CD4-positive, alpha-beta T cell (primary cell): ENCODE results near the gene ZNF367. TPM values are rescaled to one million over a fixed set of nuclear protein-coding genes. Genes with fewer than 3 reads are reported as not detected.

Source experiments
- ATAC-seq: fragments of 200-7000 bp; cut with Tn5 transposase; one replicate; pipeline ENCODE4 v1.10.0; 2022; ENCODE audit warnings: mild to moderate bottlenecking; ENCODE audit not compliant: poor library complexity
- CTCF ChIA-PET: fragments of 350-600 bp; sonication (Branson Sonifier 250); formaldehyde crosslinking; loops from one replicate; lab custom pipeline; 2021; ENCODE audit warnings: antibody characterized with exemption, inconsistent platforms; lab: Charles Lee
- POLR2A ChIA-PET: fragments of 350-600 bp; sonication (Branson Sonifier 250); formaldehyde crosslinking; loops from one replicate; lab custom pipeline; 2021; ENCODE audit warnings: antibody characterized with exemption, inconsistent platforms; lab: Charles Lee
- DNase-seq, 14 experiments: peaks; one replicate each; pipeline ENCODE4 v3.0.0-alpha.2; 2013 to 2020; ENCODE audit warnings: mixed read lengths in 2 of 14
- H3K27ac ChIP-seq, 2 donors: one replicate each; pipeline versions ENCODE4 v1.5.1 to v1.7.0; 2013; ENCODE audit warnings: low read length in 2 of 2, low read depth in 1 of 2, mild to moderate bottlenecking in 1 of 2
- H3K27me3 ChIP-seq, 2 experiments: 1 replicate in 1 of 2; 2 replicates in 1 of 2; pipeline versions ENCODE4 v1.6.1 to v1.7.0; 2013; ENCODE audit warnings: low read length in 2 of 2, control low read depth in 1 of 2, mild to moderate bottlenecking in 1 of 2, moderate library complexity in 1 of 2; ENCODE audit not compliant: insufficient read depth in 2 of 2, control insufficient read depth in 1 of 2
- H3K36me3 ChIP-seq: one replicate; pipeline ENCODE4 v1.6.1; 2013; ENCODE audit warnings: low read length, control low read depth; ENCODE audit not compliant: insufficient read depth
- H3K4me1 ChIP-seq: one replicate; pipeline ENCODE4 v1.6.1; 2013; ENCODE audit warnings: low read length, control low read depth; ENCODE audit not compliant: insufficient read depth
- H3K4me3 ChIP-seq: one replicate; pipeline ENCODE4 v1.5.1; 2013; ENCODE audit warnings: mild to moderate bottlenecking, low read length, moderate library complexity
- H3K9me3 ChIP-seq, 2 experiments: 1 replicate in 1 of 2; 2 replicates in 1 of 2; pipeline versions ENCODE4 v1.6.1 to v1.7.0; 2013; ENCODE audit warnings: low read length in 2 of 2, mild to moderate bottlenecking in 2 of 2, control low read depth in 1 of 2, moderate library complexity in 1 of 2; ENCODE audit not compliant: control insufficient read depth in 1 of 2, insufficient read depth in 1 of 2
- H3K27ac Mint-ChIP-seq: one replicate; pipeline ENCODE4 v1.8.0; 2020; ENCODE audit warnings: mixed read lengths
- H3K27me3 Mint-ChIP-seq: one replicate; pipeline ENCODE4 v1.8.0; 2021; ENCODE audit warnings: mixed read lengths
- H3K36me3 Mint-ChIP-seq: one replicate; pipeline ENCODE4 v1.8.0; 2021; ENCODE audit warnings: low read depth, mixed read lengths
- H3K4me1 Mint-ChIP-seq: one replicate; pipeline ENCODE4 v1.8.0; 2021; ENCODE audit warnings: low read depth, mixed read lengths
- H3K4me3 Mint-ChIP-seq: one replicate; pipeline ENCODE4 v1.8.0; 2020; ENCODE audit warnings: mild to moderate bottlenecking, mixed read lengths
- H3K9me3 Mint-ChIP-seq: one replicate; pipeline ENCODE4 v1.8.0; 2020; ENCODE audit warnings: mixed read lengths
- intact Hi-C, 2 experiments: fragments of 100-400 bp; cut with DNase I in 1 of 2; cut with micrococcal nuclease in 1 of 2; formaldehyde crosslinking; loops; one replicate each; pipeline versions ENCODE4 v1.15.1 to v1.9.0; 2023 to 2025; cut with DNase I, micrococcal nuclease
- total RNA-seq, 174 experiments: library from RNA in 2 of 174; stranded (reverse) in 2 of 174; gene quantifications; one replicate each; pipeline ENCODE4 v1.2.3 and lab custom pipeline; 2021 to 2026
- TF ChIP-seq, protein P1 (sequence below): fragments of 200-600 bp; IDR thresholded peaks from one replicate; pipeline ENCODE4 v1.8.0; 2022; ENCODE audit warnings: antibody characterized with exemption, mild to moderate bottlenecking

Gene ZNF367
- total RNA-seq, 2 experiments from 2014 or later, result 6.5 to 6.7 TPM

DNA sequence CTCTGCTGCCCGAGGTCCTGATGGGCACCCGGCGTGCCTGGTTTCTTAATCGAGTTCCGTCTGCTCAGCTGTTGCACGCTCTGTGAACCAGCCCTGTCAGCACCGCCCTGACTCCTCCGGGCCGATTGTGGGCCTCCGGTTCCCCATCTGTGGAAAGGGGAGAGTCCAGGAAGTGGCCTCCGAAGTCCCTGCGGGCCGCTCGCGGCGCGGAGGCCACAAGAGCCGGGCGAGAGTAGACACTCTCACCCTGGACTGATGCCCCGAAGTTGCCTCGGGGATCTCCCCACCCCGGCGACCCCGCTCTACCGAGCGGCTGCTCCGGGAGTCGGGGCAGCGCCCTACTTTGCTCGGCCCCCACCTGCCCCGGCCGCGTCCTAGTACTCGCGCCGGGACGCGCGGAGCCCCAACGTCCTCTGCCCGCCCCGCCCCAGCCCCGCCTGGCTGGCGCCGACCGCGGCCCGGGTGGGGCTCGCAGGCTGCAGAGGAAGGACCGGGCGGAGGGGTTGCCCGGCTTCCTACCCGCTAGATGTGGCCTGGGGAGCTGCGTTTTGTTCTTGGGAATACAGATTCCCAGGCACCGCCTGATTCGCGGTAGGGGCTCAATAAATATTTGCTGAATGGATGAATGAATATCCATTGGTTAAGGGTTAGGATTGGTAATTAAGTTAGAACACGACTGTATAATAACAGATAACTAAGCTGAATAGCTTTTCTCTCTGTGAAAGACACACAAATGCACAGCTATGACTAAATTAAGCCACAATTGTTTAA is 935 bp upstream of the ZNF367 start:
- CTCF ChIA-PET, result interaction anchor here (1.0 kb wide), 1 partner anchor 32 kb away, joined by 3 read pairs; no protein-coding TSS in a partner anchor

DNA sequence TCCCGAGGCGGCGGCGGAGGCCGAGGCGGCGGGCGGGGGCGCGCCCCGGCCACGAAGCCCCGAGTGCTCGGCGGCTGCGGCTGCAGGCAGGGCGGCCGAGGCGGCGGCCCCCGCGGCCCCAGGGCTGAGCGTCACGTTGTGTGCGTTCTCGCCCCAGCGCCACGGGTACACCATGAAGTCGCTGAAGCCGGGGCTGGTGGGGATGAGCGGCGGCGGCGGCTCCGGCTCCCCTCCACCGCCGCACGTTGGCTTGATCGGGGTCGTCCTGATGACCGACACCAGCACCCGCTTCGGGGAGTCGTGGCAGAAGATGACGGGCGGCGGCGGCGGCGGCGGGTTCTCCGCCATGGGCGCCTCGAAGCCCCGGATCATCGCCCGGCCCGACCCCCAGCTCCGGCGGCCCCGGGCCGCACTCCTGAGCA is 498 bp downstream of the ZNF367 start:
- ChIA-PET POLR2A (interaction anchor here (2.6 to 3.8 kb wide), 3 partner anchors 18 to 35 kb away, joined by 7 to 66 read pairs (median 20); partner anchors contain the start of genes HABP4 and SLC35D2), CTCF (no interaction called here)
- peak; percentile 6 for ATAC-seq
- H3K36me3 ChIP-seq, result no peaks in the 10 kb centered on the region
- peak in 5 of 14 experiments; percentile 7 to 48 (median 22) for DNase-seq
- H3K36me3 Mint-ChIP-seq, result no peaks in the 10 kb centered on the region
- H3K27ac Mint-ChIP-seq, result peak overlapping the region; percentile 93
- no peaks in the 10 kb centered on the region for H3K27me3 Mint-ChIP-seq
- peak overlapping the region; percentile 97 for H3K4me3 ChIP-seq
- peaks cover 41% of the 10 kb centered on the region for H3K4me1 Mint-ChIP-seq
- no peaks in the 10 kb centered on the region for H3K9me3 ChIP-seq
- H3K27ac ChIP-seq, result peak overlapping the region; percentile 82 to 86
- H3K27me3 ChIP-seq, result no peaks in the 10 kb centered on the region
- H3K9me3 Mint-ChIP-seq, result no peaks in the 10 kb centered on the region
- peak overlapping the region; percentile 93 for H3K4me3 Mint-ChIP-seq
- TF ChIP-seq, protein P1, sequence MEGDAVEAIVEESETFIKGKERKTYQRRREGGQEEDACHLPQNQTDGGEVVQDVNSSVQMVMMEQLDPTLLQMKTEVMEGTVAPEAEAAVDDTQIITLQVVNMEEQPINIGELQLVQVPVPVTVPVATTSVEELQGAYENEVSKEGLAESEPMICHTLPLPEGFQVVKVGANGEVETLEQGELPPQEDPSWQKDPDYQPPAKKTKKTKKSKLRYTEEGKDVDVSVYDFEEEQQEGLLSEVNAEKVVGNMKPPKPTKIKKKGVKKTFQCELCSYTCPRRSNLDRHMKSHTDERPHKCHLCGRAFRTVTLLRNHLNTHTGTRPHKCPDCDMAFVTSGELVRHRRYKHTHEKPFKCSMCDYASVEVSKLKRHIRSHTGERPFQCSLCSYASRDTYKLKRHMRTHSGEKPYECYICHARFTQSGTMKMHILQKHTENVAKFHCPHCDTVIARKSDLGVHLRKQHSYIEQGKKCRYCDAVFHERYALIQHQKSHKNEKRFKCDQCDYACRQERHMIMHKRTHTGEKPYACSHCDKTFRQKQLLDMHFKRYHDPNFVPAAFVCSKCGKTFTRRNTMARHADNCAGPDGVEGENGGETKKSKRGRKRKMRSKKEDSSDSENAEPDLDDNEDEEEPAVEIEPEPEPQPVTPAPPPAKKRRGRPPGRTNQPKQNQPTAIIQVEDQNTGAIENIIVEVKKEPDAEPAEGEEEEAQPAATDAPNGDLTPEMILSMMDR, result no peak
- intact Hi-C loops, result loop anchor here (1.0 to 10.0 kb wide), 7 partner anchors 32 to 1693 kb away; partner anchors contain the start of genes SLC35D2 (in 2 of the 2), AOPEP (in 1 of the 2), HABP4 (in 1 of the 2) and PRXL2C (in 1 of the 2)
- H3K4me1 ChIP-seq, result peaks cover 45% of the 10 kb centered on the region

More for the DNA sequence above, 935 bp upstream of the ZNF367 start:
- Mint-ChIP-seq H3K4me3 (peak overlapping the region; percentile 93), H3K27ac (peak overlapping the region; percentile 82), H3K4me1 (peaks cover 27% of the 10 kb centered on the region), H3K27me3 (no peaks in the 10 kb centered on the region), H3K9me3 (no peaks in the 10 kb centered on the region), H3K36me3 (no peaks in the 10 kb centered on the region)
- peak; percentile 31 for ATAC-seq
- H3K4me3 ChIP-seq, result peak overlapping the region; percentile 97
- peaks cover 33% of the 10 kb centered on the region for H3K4me1 ChIP-seq
- POLR2A ChIA-PET, result interaction anchor here (0.8 to 3.8 kb wide), 6 partner anchors 20 to 148 kb away, joined by 3 to 66 read pairs (median 6); partner anchors contain the start of genes HABP4 and SLC35D2
- H3K9me3 ChIP-seq, result no peaks in the 10 kb centered on the region
- H3K36me3 ChIP-seq, result no peaks in the 10 kb centered on the region
- TF ChIP-seq, protein P1, result no peak
- no peaks in the 10 kb centered on the region for H3K27me3 ChIP-seq
- H3K27ac ChIP-seq, result peak overlapping the region; percentile 85 to 86
- intact Hi-C loops, result loop anchor here (2.0 to 10.0 kb wide), 4 partner anchors 32 to 1694 kb away; partner anchors contain the start of genes SLC35D2 (in 2 of the 2), AOPEP (in 1 of the 2) and HABP4 (in 1 of the 2)
- peak in 12 of 14 experiments; percentile 9 to 79 (median 52) for DNase-seq

DNA sequence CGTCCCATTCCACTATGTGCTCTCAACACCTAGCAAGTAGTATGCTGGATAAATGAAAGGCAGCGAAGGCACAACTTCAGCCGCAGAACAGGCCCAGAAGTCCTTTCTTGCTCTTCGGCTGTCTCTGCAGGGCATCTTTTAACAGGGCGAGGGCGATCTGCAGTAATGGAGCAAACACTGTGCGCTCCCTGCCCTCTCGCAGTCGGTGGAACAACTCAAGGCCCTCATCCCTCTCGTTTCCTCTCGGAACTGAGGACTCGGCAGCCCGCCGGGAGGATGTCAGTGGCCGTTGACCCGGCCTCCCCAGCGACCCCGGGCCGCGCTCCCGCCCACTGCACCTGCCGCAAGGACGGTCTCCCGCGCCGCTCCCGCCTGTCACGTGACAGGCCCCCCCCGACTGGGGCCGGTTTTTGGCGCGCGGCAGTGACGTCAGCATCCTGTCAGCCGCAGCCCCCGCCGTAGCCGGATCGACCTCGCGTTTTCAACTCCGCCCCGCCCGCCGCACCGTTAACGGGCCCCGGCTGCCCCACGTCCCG is 1.1 kb downstream of the ZNF367 start:
- Histone ChIP-seq H3K4me3 (peak overlapping the region; percentile 97), H3K27me3 (no peaks in the 10 kb centered on the region), H3K4me1 (peaks cover 45% of the 10 kb centered on the region), H3K27ac (peak overlapping the region; percentile 93 to 94), H3K36me3 (no peaks in the 10 kb centered on the region), H3K9me3 (no peaks in the 10 kb centered on the region)
- TF ChIP-seq, protein P1, result no peak
- Mint-ChIP-seq H3K4me1 (peaks cover 44% of the 10 kb centered on the region), H3K4me3 (peak overlapping the region; percentile 92), H3K9me3 (no peaks in the 10 kb centered on the region), H3K36me3 (no peaks in the 10 kb centered on the region), H3K27ac (peak overlapping the region; percentile 93), H3K27me3 (no peaks in the 10 kb centered on the region)
- CTCF ChIA-PET, result interaction anchor here (0.9 to 1.2 kb wide), 3 partner anchors 11 to 33 kb away, joined by 3 to 5 read pairs (median 4); partner anchors contain the start of gene HABP4
- ATAC-seq (peak; percentile 33), DNase-seq (peak; percentile 85 to 96 (median 89))
- intact Hi-C loops, result loop anchor here (1.0 to 10.0 kb wide), 5 partner anchors 32 to 1692 kb away; partner anchors contain the start of genes SLC35D2 (in 2 of the 2), AOPEP (in 1 of the 2) and PRXL2C (in 1 of the 2)
- POLR2A ChIA-PET, result interaction anchor here (0.8 to 3.8 kb wide), 6 partner anchors 18 to 150 kb away, joined by 3 to 66 read pairs (median 13); partner anchors contain the start of genes HABP4 and SLC35D2
